ENCODE data around the gene ATXN2. TPM values are rescaled to one million over a fixed set of nuclear protein-coding genes. Genes with fewer than 3 reads are reported as not detected.
"Not testable (repeated sequence)": the region's sequence is repeated elsewhere in the genome, so short reads cannot be mapped to it uniquely, and the experiment has no call there.

Gene ATXN2
- total and polyA plus RNA-seq, 4 donors, result 11.5 to 33.1 (median 22.1) TPM

DNA sequence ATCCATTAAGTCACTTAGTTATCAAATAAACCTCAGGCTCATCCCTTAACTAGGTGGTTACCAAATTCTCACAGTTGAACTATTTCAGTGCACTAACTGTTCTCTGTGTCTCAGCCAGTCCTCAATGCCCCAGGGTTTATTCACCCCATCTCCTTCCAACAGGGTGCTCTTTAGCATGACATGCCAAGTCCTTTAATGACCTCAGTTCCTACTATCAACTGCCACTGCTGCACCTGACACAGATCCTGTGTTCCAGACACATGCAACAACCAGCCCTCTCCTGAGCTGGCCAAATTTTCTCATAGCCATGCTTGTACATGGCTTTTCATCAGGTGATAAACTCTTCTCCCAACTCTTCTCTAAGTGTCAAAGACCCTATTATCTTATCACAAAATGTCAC, 80.0 kb downstream of the ATXN2 start:
- Histone ChIP-seq H3K27ac (ENCODE audit: low read depth in 1 of 2, low read length in 2 of 2) (no peak overlapping the region), H3K4me3 (ENCODE audit: low read depth in 1 of 3, low read length in 3 of 3) (no peak overlapping the region), H3K9me3 (ENCODE audit: control insufficient read depth in 4 of 4, low read length in 3 of 4) (no peaks in the 10 kb centered on the region), H3K27me3 (ENCODE audit: control insufficient read depth in 4 of 4, insufficient read depth in 4 of 4, low read length in 3 of 4) (no peaks in the 10 kb centered on the region), H3K36me3 (ENCODE audit: control insufficient read depth in 4 of 4, insufficient read depth in 3 of 4, low read depth in 1 of 4, low read length in 3 of 4) (peaks cover 2 to 47% (median 29%) of the 10 kb centered on the region in 4 donors), H3K9ac (ENCODE audit: low read depth in 1 of 2, low read length in 2 of 2) (no peak overlapping the region), H3K4me1 (ENCODE audit: control insufficient read depth in 4 of 4, insufficient read depth in 4 of 4, low read length in 3 of 4) (peaks cover 0 to 13% (median 9%) of the 10 kb centered on the region in 4 donors)
- DNase-seq (ENCODE audit: low spot score), result no peak
- TF ChIP-seq NR2F2 (IDR thresholded peaks at IDR 0.05) (no peak), GABPA (IDR thresholded peaks at IDR 0.05 in 1 of 2, conservative IDR thresholded peaks at IDR 0.05 in 1 of 2) (no peak), FOXA2 (IDR thresholded peaks at IDR 0.05) (no peak), HNF4G (IDR thresholded peaks at IDR 0.05) (no peak), SP1 (IDR thresholded peaks at IDR 0.05) (no peak), RAD21 (IDR thresholded peaks at IDR 0.05) (no peak), EGR1 (IDR thresholded peaks at IDR 0.05; ENCODE audit: low read depth in 2 of 2) (no peak), RXRA (IDR thresholded peaks at IDR 0.05) (peak in 1 of 2 donors; percentile 87), HNF4A (conservative IDR thresholded peaks at IDR 0.05) (peak in 1 of 2 donors; percentile 25), FOXA1 (IDR thresholded peaks at IDR 0.05) (no peak), JUND (IDR thresholded peaks at IDR 0.05) (no peak)
- TF ChIP-seq, protein P1, sequence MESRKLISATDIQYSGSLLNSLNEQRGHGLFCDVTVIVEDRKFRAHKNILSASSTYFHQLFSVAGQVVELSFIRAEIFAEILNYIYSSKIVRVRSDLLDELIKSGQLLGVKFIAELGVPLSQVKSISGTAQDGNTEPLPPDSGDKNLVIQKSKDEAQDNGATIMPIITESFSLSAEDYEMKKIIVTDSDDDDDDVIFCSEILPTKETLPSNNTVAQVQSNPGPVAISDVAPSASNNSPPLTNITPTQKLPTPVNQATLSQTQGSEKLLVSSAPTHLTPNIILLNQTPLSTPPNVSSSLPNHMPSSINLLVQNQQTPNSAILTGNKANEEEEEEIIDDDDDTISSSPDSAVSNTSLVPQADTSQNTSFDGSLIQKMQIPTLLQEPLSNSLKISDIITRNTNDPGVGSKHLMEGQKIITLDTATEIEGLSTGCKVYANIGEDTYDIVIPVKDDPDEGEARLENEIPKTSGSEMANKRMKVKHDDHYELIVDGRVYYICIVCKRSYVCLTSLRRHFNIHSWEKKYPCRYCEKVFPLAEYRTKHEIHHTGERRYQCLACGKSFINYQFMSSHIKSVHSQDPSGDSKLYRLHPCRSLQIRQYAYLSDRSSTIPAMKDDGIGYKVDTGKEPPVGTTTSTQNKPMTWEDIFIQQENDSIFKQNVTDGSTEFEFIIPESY (IDR thresholded peaks at IDR 0.05), result no peak
- TF ChIP-seq, protein P2, sequence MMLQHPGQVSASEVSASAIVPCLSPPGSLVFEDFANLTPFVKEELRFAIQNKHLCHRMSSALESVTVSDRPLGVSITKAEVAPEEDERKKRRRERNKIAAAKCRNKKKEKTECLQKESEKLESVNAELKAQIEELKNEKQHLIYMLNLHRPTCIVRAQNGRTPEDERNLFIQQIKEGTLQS (IDR thresholded peaks at IDR 0.05), result no peak
- TF ChIP-seq, protein P3, sequence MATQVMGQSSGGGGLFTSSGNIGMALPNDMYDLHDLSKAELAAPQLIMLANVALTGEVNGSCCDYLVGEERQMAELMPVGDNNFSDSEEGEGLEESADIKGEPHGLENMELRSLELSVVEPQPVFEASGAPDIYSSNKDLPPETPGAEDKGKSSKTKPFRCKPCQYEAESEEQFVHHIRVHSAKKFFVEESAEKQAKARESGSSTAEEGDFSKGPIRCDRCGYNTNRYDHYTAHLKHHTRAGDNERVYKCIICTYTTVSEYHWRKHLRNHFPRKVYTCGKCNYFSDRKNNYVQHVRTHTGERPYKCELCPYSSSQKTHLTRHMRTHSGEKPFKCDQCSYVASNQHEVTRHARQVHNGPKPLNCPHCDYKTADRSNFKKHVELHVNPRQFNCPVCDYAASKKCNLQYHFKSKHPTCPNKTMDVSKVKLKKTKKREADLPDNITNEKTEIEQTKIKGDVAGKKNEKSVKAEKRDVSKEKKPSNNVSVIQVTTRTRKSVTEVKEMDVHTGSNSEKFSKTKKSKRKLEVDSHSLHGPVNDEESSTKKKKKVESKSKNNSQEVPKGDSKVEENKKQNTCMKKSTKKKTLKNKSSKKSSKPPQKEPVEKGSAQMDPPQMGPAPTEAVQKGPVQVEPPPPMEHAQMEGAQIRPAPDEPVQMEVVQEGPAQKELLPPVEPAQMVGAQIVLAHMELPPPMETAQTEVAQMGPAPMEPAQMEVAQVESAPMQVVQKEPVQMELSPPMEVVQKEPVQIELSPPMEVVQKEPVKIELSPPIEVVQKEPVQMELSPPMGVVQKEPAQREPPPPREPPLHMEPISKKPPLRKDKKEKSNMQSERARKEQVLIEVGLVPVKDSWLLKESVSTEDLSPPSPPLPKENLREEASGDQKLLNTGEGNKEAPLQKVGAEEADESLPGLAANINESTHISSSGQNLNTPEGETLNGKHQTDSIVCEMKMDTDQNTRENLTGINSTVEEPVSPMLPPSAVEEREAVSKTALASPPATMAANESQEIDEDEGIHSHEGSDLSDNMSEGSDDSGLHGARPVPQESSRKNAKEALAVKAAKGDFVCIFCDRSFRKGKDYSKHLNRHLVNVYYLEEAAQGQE (IDR thresholded peaks at IDR 0.05), result no peak
- TF ChIP-seq, protein P4, sequence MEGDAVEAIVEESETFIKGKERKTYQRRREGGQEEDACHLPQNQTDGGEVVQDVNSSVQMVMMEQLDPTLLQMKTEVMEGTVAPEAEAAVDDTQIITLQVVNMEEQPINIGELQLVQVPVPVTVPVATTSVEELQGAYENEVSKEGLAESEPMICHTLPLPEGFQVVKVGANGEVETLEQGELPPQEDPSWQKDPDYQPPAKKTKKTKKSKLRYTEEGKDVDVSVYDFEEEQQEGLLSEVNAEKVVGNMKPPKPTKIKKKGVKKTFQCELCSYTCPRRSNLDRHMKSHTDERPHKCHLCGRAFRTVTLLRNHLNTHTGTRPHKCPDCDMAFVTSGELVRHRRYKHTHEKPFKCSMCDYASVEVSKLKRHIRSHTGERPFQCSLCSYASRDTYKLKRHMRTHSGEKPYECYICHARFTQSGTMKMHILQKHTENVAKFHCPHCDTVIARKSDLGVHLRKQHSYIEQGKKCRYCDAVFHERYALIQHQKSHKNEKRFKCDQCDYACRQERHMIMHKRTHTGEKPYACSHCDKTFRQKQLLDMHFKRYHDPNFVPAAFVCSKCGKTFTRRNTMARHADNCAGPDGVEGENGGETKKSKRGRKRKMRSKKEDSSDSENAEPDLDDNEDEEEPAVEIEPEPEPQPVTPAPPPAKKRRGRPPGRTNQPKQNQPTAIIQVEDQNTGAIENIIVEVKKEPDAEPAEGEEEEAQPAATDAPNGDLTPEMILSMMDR (IDR thresholded peaks at IDR 0.05; ENCODE audit: low read depth, low read length, missing input control), result no peak

DNA sequence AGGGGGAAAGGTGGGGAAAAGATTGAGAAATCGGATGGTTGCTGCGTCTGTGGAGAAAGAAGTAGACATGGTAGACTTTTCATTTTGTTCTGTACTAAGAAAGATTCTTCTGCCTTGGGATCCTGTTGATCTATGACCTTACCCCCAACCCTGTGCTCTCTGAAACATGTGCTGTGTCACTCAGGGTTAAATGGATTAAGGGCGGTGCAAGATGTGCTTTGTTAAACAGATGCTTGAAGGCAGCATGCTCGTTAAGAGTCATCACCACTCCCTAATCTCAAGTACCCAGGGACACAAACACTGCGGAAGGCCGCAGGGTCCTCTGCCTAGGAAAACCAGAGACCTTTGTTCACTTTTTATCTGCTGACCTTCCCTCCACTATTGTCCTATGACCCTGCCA, 91.4 kb downstream of the ATXN2 start:
- DNase-seq (ENCODE audit: low spot score); H3K27me3 ChIP-seq (ENCODE audit: control insufficient read depth in 4 of 4, insufficient read depth in 4 of 4, low read length in 3 of 4); H3K9me3 ChIP-seq (ENCODE audit: control insufficient read depth in 4 of 4, low read length in 3 of 4); H3K9ac ChIP-seq (ENCODE audit: low read depth in 1 of 2, low read length in 2 of 2); H3K4me3 ChIP-seq (ENCODE audit: low read depth in 1 of 3, low read length in 3 of 3); H3K4me1 ChIP-seq (ENCODE audit: control insufficient read depth in 4 of 4, insufficient read depth in 4 of 4, low read length in 3 of 4); H3K27ac ChIP-seq (ENCODE audit: low read depth in 1 of 2, low read length in 2 of 2): not testable (repeated sequence)
- H3K36me3 ChIP-seq (ENCODE audit: control insufficient read depth in 4 of 4, insufficient read depth in 3 of 4, low read depth in 1 of 4, low read length in 3 of 4), result peaks cover 10 to 47% (median 31%) of the 10 kb centered on the region in 4 donors
- 97% methylated on average over 5 of the region's 6 CpGs for WGBS

DNA sequence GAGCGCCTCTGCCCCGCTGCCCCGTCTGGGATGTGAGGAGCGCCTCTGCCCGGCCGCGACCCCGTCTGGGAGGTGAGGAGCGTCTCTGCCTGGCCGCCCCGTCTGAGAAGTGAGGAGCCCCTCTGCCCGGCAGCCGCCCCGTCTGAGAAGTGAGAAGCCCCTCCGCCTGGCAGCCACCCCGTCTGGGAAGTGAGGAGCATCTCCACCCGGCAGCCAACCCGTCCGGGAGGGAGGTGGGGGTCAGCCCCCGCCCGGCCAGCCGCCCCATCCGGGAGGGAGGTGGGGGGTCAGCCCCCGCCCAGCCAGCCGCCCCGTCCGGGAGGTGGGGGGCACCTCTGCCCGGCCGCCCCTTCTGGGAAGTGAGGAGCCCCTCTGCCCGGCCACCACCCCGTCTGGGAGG, 91.9 kb downstream of the ATXN2 start:
- H3K27ac ChIP-seq (ENCODE audit: low read depth in 1 of 2, low read length in 2 of 2); H3K4me1 ChIP-seq (ENCODE audit: control insufficient read depth in 4 of 4, insufficient read depth in 4 of 4, low read length in 3 of 4); H3K9me3 ChIP-seq (ENCODE audit: control insufficient read depth in 4 of 4, low read length in 3 of 4); H3K27me3 ChIP-seq (ENCODE audit: control insufficient read depth in 4 of 4, insufficient read depth in 4 of 4, low read length in 3 of 4); H3K4me3 ChIP-seq (ENCODE audit: low read depth in 1 of 3, low read length in 3 of 3); H3K9ac ChIP-seq (ENCODE audit: low read depth in 1 of 2, low read length in 2 of 2); DNase-seq (ENCODE audit: low spot score): not testable (repeated sequence)
- peaks cover 7 to 47% (median 31%) of the 10 kb centered on the region in 4 donors for H3K36me3 ChIP-seq (ENCODE audit: control insufficient read depth in 4 of 4, insufficient read depth in 3 of 4, low read depth in 1 of 4, low read length in 3 of 4)
- WGBS, result 97% methylated on average over 23 of the region's 31 CpGs

All from liver (tissue), 9 donors.